ENCODE measurements around the gene PCYT1A.
"Not testable (repeated sequence)": the region's sequence is repeated elsewhere in the genome, so short reads cannot be mapped to it uniquely, and the experiment has no call there.

The PCYT1A gene

DNA sequence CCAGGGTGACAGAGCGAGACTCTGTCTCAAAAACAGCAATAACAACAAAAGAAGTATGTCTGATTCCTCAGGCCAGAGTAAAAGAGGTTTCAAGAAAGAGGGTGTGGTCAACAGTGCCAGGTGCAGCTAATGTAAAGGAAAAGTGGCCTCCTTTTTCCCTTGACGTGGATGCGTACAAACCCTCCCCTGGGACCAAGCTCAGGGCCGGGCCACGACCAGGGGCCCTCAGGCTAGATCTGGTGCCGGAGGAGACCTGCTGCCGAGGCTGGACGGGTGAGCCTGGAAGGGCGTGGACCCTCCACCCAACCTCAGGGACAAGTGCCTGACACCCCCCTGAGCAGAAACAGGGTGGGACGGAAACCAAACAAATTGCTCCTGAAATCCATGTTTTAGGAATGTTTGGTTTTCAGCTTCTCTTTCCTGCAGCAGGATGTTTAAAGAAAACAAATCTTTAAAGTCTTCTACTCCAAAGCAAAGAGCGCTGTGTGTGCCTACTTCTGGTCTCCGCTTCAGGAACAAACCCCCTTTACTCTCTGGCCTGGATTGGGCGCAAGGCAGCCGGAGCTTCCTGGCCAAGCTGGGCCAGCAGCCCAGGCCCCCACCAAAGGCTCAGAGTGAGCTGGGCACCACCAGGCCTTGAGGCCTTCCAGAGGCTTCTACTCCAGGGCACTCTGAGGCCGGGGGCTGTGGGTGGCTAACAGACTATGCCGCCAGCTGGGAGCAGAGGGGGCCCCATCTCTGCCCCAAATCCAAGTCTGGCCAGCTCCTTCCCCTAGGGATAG lies 97.8 kb downstream of the PCYT1A start:
- no peak for DNase-seq

DNA sequence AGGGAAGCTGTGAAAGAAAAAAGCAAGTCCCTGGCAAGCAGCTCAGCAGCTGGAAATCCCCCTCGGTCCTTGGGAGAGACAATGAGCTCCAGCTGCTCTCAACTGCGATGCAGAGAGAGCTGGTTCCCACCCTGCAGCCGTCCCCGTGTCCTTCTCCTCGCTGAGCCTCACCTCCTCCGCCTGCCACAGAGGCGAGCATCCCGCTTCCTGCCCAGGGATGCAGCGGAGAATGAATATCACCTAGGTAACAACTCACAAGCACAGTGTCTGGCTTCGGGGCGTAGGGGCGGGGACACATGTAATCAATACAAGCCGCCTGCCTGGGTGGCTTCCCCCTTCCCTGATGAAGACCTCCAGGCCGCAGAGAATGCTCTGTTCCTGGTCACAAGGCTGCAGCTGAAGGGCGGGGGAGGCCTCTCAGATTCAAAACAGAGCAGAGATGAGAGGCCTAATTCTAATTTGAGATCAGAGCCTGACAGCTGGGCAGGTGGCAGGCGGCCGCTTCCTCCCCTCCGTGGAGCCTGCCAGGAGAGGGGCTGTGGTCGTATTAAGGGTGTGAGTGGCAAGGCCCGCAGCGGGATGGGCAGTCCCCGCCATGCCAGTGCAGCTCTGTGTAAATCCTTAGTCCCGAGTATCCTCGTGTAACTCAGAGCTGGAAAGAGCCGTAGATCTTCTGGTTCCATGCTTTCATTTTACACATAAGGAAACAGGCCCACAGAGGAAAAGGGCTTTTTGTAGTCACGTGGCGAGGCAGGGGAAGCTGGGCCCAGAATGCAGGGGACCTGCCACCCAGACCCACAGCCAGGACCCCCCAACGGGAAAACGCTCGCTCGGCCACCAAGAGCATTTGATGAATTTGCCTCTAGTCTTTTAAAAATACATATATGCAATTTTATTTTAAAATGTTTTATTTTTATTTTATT lies 100.6 kb downstream of the PCYT1A start:
- no peak for DNase-seq

DNA sequence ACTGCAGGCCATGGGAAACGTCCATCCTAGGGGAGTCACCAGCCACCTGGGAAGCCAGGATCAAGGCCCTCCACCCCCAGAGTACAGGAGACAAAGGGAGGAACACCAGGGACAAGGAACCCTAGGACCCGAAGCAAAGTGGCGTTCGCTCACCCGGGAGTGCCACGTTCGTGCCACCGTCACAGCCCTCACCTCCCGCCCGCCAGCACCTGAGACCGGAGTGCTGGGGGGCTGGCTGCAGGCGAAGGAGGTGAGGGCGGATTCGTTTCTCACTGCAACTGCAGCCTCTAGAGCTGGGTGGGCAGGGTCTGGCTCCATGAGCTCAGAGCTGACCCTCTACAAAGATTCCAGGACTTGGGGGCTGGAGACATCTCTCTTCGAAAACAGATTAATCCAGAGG lies 102.6 kb downstream of the PCYT1A start:
- DNase-seq, result no peak

DNA sequence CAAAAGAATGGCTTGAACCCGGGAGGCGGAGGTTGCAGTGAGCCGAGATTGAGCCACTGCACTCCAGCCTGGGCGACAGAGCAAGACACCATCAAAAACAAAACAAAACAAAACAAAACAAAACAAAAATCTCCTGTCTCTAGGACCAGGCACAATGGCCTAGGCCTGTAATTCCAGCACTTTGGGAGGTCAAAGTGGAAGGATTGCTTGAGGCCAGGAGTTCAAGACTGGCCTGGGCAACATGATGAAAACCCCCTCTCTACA lies 103.4 kb downstream of the PCYT1A start:
- DNase-seq, result not testable (repeated sequence)

DNA sequence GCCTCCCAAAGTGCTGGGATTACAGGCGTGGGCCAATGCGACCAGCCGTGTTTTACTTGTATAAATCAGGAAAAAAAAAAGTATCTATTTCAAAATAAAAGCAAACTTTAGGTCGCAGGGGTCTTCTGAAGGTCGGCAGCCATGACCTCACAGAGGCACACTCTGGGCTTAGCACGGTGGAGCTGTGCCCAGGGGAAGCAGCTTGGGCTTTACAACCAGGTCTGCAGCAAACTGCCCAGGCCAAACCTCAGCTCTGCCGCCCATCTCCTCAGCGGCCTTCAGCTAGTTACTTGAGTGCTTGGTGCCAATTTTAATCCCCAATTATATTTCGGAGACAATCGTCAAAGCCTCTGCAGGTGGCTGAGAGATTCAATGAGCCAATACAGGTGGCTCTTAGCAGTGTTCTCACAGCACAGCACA lies 106.4 kb downstream of the PCYT1A start:
- DNase-seq, result no peak

DNA sequence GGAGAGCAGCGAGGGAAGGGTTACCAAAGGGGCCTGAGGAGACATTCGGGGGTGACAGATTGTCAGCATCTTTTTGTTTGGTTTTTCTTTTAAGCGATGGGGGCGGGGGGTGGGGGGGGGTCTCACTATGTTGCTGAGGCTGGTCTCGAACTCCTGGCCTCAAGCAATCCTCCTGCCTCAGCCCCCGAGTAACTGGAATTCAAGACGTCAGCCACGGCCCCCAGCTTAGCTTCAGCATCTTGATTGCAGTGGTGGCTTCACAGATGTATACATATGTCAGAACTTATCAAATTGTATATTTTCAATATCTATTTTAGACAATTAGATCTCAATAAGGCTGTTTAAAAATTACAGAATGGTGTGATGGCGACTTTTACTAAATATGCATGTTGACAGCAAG lies 107.2 kb downstream of the PCYT1A start:
- DNase-seq, result no peak

All from CD4-positive, alpha-beta T cell treated with Interleukin-4 for 4 hours (primary cell).